Measurements from ENCODE around the gene THBS4. TPM values are rescaled to one million over a fixed set of nuclear protein-coding genes. Genes with fewer than 3 reads are reported as not detected.
A peak's percentile ranks its signal among the peaks of the same experiment; 100 is the strongest.

The THBS4 gene
- total and polyA plus RNA-seq, 9 donors: 132 to 839 (median 315) TPM

DNA sequence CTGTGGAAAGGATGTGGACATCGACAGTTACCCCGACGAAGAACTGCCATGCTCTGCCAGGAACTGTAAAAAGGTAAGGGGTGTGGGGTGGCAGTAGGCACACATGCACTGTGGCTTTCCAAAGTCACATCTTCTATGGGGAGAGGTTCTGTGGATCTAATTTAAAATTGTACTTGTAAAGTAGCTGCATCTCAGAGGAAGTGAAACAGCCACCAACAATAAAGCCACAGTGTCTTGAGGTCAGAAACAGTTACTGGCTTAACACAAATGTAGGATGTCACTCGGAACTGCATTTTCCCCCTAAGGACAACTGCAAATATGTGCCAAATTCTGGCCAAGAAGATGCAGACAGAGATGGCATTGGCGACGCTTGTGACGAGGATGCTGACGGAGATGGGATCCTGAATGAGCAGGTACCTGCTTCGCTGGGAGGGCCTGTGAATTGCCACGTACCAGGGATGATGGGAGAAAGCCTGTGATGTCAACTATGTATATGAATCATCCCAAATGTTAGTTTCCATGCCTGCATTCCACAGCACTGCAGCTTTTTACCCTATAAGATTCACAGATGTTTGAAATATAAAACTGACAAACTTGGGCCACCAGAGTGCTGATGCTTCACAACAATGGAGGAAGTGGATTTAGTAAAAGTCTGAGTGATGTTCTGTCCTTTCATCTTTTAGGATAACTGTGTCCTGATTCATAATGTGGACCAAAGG lies 35.3 kb downstream of the THBS4 start:
- Histone ChIP-seq H3K4me1 (ENCODE audit: control insufficient read depth, insufficient read depth, low read length) (peaks cover 8% of the 10 kb centered on the region), H3K27ac (ENCODE audit: low read length) (no peak overlapping the region), H3K27me3 (ENCODE audit: control insufficient read depth, insufficient read depth, low read length) (no peaks in the 10 kb centered on the region), H3K4me3 (ENCODE audit: low read length) (no peak overlapping the region), H3K9me3 (replicated peaks; ENCODE audit: control insufficient read depth, low read depth, low read length) (no peaks in the 10 kb centered on the region), H3K36me3 (ENCODE audit: control insufficient read depth, insufficient read depth, low read length) (peaks cover 2% of the 10 kb centered on the region)
- WGBS (ENCODE audit: insufficient coverage): 83% methylated on average over 9 of the region's 10 CpGs
- DNase-seq: no peak

DNA sequence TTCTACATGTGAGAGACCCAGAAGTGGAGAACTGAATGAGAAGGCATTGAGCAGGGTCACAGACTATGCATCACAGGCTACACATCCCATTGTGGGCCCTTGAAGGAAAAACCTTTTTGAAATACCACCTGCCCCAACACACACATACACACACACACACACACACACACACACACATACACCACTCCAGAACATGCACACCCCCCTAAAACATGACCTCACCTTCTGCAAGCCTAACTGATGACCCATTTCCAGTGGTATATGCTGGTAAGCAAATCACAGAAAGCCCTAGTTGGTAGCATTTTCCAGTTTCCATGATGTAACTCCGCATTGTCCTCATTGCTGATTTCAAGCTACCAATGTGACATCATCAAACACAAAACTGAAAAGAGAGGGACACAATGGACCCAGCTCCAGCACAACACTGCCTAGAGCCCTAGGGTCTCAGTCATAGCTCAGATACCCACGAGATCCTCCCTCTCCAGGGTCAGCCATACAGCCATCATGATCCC lies 36.4 kb downstream of the THBS4 start:
- H3K27ac ChIP-seq (ENCODE audit: low read length): no peak overlapping the region
- H3K27me3 ChIP-seq (ENCODE audit: control insufficient read depth, insufficient read depth, low read length): no peaks in the 10 kb centered on the region
- H3K9me3 ChIP-seq (replicated peaks; ENCODE audit: control insufficient read depth, low read depth, low read length): no peaks in the 10 kb centered on the region
- no peak for DNase-seq
- WGBS (ENCODE audit: insufficient coverage): 83% methylated on average over 2 of the region's 2 CpGs
- peaks cover 2% of the 10 kb centered on the region for H3K36me3 ChIP-seq (ENCODE audit: control insufficient read depth, insufficient read depth, low read length)
- no peak overlapping the region for H3K4me3 ChIP-seq (ENCODE audit: low read length)
- peaks cover 8% of the 10 kb centered on the region for H3K4me1 ChIP-seq (ENCODE audit: control insufficient read depth, insufficient read depth, low read length)

GRCh38 chr5:80072103-80073073 lies 37.2 kb downstream of the THBS4 start:
- H3K27me3 ChIP-seq (ENCODE audit: control insufficient read depth, insufficient read depth, low read length): no peaks in the 10 kb centered on the region
- 100% methylated on average over 3 of the region's 10 CpGs for WGBS (ENCODE audit: insufficient coverage)
- H3K27ac ChIP-seq (ENCODE audit: low read length): no peak overlapping the region
- no peaks in the 10 kb centered on the region for H3K9me3 ChIP-seq (replicated peaks; ENCODE audit: control insufficient read depth, low read depth, low read length)
- H3K36me3 ChIP-seq (ENCODE audit: control insufficient read depth, insufficient read depth, low read length): peaks cover 7% of the 10 kb centered on the region
- no peak for DNase-seq
- H3K4me1 ChIP-seq (ENCODE audit: control insufficient read depth, insufficient read depth, low read length): peaks cover 8% of the 10 kb centered on the region
- H3K4me3 ChIP-seq (ENCODE audit: low read length): no peak overlapping the region

DNA sequence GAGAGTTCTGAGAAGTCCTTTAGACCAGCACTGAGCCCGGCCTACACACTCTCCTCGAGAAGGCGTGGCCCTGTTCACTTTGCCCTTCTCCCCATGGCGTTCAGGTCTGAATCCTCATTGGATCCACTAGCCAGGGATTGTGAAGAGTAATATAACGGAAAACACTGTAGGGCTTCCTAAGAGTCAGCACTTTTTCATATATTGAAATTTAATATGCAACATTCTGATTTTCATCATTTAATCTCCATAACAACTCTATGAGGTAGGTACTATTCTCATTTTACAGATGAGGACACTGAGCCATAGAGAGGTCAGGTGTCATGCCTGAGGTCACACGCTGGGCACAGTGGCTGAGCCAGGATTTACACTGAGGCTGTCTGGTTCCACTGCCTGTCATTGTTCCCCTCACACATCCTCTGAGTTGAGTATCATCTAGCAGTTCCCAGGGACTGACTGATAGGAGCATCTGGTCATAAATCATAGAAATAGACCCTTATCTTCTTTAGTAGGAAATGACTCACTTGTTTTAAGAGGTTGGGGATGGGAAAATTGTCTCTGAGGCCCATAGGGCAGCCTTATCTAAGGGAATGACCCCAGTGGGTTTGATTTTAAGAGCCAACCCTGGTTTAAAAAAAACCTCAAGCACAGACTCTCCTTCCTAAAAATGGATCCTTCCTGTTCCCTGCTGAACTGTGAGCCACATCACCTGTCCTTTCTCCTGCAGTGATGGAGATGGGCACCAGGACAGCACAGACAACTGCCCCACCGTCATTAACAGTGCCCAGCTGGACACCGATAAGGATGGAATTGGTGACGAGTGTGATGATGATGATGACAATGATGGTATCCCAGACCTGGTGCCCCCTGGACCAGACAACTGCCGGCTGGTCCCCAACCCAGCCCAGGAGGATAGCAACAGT lies 41.2 kb downstream of the THBS4 start:
- Histone ChIP-seq H3K27ac (ENCODE audit: low read length) (no peak overlapping the region), H3K4me3 (ENCODE audit: low read length) (no peak overlapping the region), H3K9me3 (replicated peaks; ENCODE audit: control insufficient read depth, low read depth, low read length) (no peaks in the 10 kb centered on the region), H3K27me3 (ENCODE audit: control insufficient read depth, insufficient read depth, low read length) (peaks cover 3% of the 10 kb centered on the region), H3K4me1 (ENCODE audit: control insufficient read depth, insufficient read depth, low read length) (no peaks in the 10 kb centered on the region), H3K36me3 (ENCODE audit: control insufficient read depth, insufficient read depth, low read length) (peaks cover 11% of the 10 kb centered on the region)
- no peak for DNase-seq
- WGBS (ENCODE audit: insufficient coverage): 85% methylated on average over 4 of the region's 10 CpGs

DNA sequence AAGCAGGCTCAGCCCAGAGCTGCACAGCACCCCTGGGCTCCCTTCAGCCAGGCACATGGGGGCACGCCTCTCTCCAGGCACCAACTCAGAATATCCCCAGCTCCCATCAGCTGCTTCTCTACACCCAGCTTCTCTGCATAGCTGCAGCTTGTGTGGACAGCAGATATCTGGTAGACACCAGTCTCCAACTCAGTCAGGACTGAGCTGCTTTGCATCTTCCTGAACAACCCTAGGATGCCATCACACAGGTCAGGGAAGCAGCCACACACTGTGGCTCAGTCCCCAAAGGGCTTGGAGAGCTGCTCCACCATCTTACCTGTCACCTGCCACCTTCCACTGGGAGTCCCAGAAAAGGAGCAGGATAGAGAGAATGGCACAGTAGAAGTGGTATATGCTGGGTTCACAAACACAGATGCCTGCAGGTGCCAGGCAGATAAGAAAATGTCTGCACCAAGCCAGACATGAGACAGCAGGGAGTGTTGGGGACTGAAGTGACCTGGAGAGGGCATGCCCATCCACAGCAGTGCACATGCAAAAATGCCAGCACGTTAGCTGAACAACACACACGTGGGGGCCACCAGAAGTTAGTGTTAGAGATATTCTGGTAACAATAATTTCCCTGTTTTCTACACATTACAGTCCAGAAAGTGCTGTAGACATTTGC lies 42.0 kb downstream of the THBS4 start:
- Histone ChIP-seq H3K36me3 (ENCODE audit: control insufficient read depth, insufficient read depth, low read length) (peaks cover 11% of the 10 kb centered on the region), H3K27ac (ENCODE audit: low read length) (no peak overlapping the region), H3K27me3 (ENCODE audit: control insufficient read depth, insufficient read depth, low read length) (peaks cover 3% of the 10 kb centered on the region), H3K4me3 (ENCODE audit: low read length) (no peak overlapping the region), H3K9me3 (replicated peaks; ENCODE audit: control insufficient read depth, low read depth, low read length) (no peaks in the 10 kb centered on the region), H3K4me1 (ENCODE audit: control insufficient read depth, insufficient read depth, low read length) (peaks cover 2% of the 10 kb centered on the region)
- no peak for DNase-seq
- 100% methylated on average over 1 of the region's 3 CpGs for WGBS (ENCODE audit: insufficient coverage)

GRCh38 chr5:80078921-80079320 lies 43.8 kb downstream of the THBS4 start:
- no peak overlapping the region for H3K4me3 ChIP-seq (ENCODE audit: low read length)
- WGBS (ENCODE audit: insufficient coverage): 90% methylated on average over 3 of the region's 4 CpGs
- no peak for DNase-seq
- H3K27ac ChIP-seq (ENCODE audit: low read length): no peak overlapping the region
- H3K9me3 ChIP-seq (replicated peaks; ENCODE audit: control insufficient read depth, low read depth, low read length): no peaks in the 10 kb centered on the region
- H3K4me1 ChIP-seq (ENCODE audit: control insufficient read depth, insufficient read depth, low read length): peaks cover 10% of the 10 kb centered on the region
- H3K27me3 ChIP-seq (ENCODE audit: control insufficient read depth, insufficient read depth, low read length): peaks cover 3% of the 10 kb centered on the region
- H3K36me3 ChIP-seq (ENCODE audit: control insufficient read depth, insufficient read depth, low read length): peaks cover 11% of the 10 kb centered on the region

GRCh38 chr5:80082281-80082680 lies 47.1 kb downstream of the THBS4 start:
- H3K4me1 ChIP-seq (ENCODE audit: control insufficient read depth, insufficient read depth, low read length): peaks cover 10% of the 10 kb centered on the region
- WGBS (ENCODE audit: insufficient coverage): 67% methylated on average over 14 of the region's 15 CpGs
- DNase-seq: no peak
- no peak overlapping the region for H3K4me3 ChIP-seq (ENCODE audit: low read length)
- H3K36me3 ChIP-seq (ENCODE audit: control insufficient read depth, insufficient read depth, low read length): peaks cover 7% of the 10 kb centered on the region
- peaks cover 3% of the 10 kb centered on the region for H3K27me3 ChIP-seq (ENCODE audit: control insufficient read depth, insufficient read depth, low read length)
- no peaks in the 10 kb centered on the region for H3K9me3 ChIP-seq (replicated peaks; ENCODE audit: control insufficient read depth, low read depth, low read length)
- H3K27ac ChIP-seq (ENCODE audit: low read length): peak overlapping the region; percentile 16

GRCh38 chr5:80082731-80083100 lies 47.6 kb downstream of the THBS4 start:
- Histone ChIP-seq H3K36me3 (ENCODE audit: control insufficient read depth, insufficient read depth, low read length) (peaks cover 6% of the 10 kb centered on the region), H3K27me3 (ENCODE audit: control insufficient read depth, insufficient read depth, low read length) (peaks cover 3% of the 10 kb centered on the region), H3K4me1 (ENCODE audit: control insufficient read depth, insufficient read depth, low read length) (peaks cover 10% of the 10 kb centered on the region), H3K4me3 (ENCODE audit: low read length) (peak overlapping the region; percentile 7), H3K9me3 (replicated peaks; ENCODE audit: control insufficient read depth, low read depth, low read length) (no peaks in the 10 kb centered on the region), H3K27ac (ENCODE audit: low read length) (peak overlapping the region; percentile 77)
- peak; percentile 95 for DNase-seq
- WGBS (ENCODE audit: insufficient coverage): 7% methylated on average over 3 of the region's 16 CpGs

- peak; percentile 86 for DNase-seq
- 25% methylated on average over 8 of the region's 19 CpGs for WGBS (ENCODE audit: insufficient coverage)
- Histone ChIP-seq H3K4me1 (ENCODE audit: control insufficient read depth, insufficient read depth, low read length) (peaks cover 10% of the 10 kb centered on the region), H3K27me3 (ENCODE audit: control insufficient read depth, insufficient read depth, low read length) (peaks cover 3% of the 10 kb centered on the region), H3K9me3 (replicated peaks; ENCODE audit: control insufficient read depth, low read depth, low read length) (no peaks in the 10 kb centered on the region), H3K36me3 (ENCODE audit: control insufficient read depth, insufficient read depth, low read length) (peaks cover 4% of the 10 kb centered on the region), H3K4me3 (ENCODE audit: low read length) (peak overlapping the region; percentile 7), H3K27ac (ENCODE audit: low read length) (peak overlapping the region; percentile 77)
These were observed 48.1 kb downstream of the THBS4 start for GRCh38 chr5:80083101-80083890.

Measured in muscle of leg (tissue), 11 donors.